ENCODE results near the gene GNG10. TPM values are rescaled to one million over a fixed set of nuclear protein-coding genes. Genes with fewer than 3 reads are reported as not detected.
A peak's percentile ranks its signal among the peaks of the same experiment; 100 is the strongest.
"Not testable (repeated sequence)": the region's sequence is repeated elsewhere in the genome, so short reads cannot be mapped to it uniquely, and the experiment has no call there.

Gene GNG10
- total RNA-seq, 1 donor, result 13.2 TPM

DNA sequence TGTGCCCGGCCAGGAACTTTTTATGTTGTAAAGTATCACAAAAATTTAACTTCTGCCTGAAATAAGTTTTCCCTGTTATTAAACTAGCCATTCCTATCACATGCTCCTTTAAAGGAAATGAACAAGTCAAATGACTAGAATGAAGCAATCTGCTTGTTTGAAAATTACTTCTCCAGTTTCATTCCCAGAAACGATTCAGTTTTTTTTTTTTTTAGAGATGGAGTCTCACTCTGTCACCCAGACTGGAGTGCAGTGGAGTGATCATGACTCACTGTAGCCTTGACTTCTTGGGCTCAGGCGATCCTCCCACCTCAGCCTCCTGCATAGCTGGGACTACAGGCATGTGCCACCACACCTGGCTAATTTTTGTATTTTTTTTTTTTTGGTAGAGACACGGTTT is 13.3 kb upstream of the GNG10 start:
- DNase-seq (ENCODE audit: low read depth in 2 of 3, low spot score in 2 of 3), result no peak

DNA sequence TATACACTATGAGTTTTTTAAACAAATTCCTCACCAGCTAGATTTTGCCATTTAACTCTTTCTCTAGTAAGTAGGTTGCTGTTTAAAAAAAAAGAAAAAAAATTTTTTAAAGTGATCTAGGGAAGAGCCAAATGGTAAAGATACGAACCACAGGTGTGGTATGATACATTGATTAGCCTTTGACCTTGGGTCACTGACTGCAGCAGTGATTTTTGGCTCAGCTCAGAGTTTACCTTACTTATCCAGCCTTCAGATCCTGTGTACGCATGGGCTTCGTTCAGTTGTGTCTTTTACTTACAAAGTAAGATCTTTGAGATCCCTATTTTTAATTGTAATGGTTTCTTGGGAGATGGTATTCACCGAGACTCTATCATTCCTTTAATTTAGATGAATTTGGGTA is 12.4 kb upstream of the GNG10 start:
- no peak for DNase-seq (ENCODE audit: low read depth in 2 of 3, low spot score in 2 of 3)

DNA sequence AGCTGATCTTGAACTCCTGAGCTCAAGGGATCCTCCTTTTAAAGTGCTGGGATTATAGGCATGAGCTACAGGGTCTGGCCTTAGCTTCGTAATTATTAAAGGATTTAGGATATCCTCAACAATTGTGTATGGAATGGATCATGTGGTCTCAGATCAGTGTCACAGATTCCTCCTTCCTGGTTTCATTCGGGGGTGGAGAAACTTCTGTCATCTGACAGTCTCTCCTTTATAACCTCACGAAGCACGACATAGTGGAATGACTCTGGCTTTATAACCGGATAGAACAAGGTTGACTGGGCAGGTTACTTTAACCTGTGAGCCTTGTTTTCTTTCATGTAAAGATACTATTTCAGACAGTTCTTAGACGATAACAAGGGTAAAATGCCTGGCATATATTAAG is 4.4 kb upstream of the GNG10 start:
- no peak for DNase-seq (ENCODE audit: low read depth in 2 of 3, low spot score in 2 of 3)

DNA sequence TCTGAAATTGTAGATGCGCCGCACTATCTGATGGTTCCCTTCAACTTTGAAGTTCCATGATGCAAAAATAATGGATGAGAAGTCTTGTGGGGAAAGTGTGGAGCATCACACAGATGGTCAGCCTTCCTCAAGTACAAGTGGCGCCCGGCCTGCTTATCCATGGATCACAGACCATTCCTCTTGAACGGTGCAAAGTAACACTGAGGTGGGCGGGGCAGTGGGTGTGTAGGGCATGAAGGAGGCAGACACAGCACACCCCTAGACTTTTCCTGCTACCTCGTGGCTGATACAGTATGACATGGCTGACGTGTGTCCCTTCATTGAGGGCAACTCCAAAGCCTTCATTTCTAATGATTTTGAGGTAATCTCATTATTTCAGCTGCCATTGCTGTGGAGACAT is 2.5 kb upstream of the GNG10 start:
- no peak for DNase-seq (ENCODE audit: low read depth in 2 of 3, low spot score in 2 of 3)

DNA sequence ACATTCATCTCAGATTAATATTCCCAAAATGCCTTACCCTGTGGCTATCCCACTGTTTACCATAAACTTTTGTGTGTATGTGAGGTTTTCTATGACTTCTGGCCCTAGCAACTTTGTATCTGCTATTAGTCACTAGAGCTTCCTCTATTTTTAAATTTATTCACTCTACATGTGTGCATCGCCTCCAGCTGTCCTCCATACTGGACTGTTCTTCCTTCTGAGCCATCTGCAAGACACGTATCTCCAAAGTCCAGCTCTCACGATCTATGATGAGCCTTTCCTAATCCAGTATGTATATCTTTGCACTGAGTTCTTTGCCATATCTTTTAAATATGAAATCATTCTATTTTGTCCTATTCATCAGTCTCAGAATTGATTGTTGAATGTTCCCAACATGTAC is 1.7 kb upstream of the GNG10 start:
- no peak for DNase-seq (ENCODE audit: low read depth in 2 of 3, low spot score in 2 of 3)

DNA sequence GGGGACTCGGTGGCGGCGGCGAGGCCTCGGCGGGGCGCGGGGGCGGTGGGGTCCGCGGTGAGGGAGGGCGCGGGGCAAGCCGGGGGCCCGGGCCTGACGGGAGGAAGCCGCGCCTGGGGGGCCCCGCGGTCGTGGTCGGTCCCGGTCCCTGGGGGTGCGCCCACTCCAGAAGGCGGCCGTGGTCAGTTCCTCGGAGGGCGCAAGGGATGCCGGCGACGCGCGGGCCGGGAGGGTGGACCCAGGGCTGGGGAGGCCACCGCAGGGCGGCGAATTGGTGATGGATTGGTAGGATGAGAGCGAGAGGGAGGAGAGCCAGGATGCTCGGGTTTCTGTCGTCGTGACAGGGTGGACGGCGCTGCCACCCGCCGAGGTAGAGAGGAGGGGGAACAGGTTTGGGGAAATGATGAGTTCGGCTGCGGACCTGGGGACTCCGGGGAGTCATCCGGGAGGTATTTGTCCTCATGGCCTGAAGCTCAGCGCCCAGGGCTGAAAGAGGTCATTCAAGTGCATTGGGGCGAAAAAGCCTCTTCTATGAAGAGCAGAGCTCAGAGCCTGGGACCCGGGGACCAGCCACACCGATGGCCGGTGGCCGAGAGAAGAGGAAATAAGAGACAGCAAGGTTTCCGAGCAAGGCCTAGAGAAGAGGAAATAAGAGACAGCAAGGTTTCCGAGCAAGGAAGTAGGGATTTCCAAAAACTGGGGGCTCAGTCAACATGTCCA is 557 bp downstream of the GNG10 start:
- peak; percentile 5 to 27 (median 18) for DNase-seq (ENCODE audit: low read depth in 2 of 3, low spot score in 2 of 3)

DNA sequence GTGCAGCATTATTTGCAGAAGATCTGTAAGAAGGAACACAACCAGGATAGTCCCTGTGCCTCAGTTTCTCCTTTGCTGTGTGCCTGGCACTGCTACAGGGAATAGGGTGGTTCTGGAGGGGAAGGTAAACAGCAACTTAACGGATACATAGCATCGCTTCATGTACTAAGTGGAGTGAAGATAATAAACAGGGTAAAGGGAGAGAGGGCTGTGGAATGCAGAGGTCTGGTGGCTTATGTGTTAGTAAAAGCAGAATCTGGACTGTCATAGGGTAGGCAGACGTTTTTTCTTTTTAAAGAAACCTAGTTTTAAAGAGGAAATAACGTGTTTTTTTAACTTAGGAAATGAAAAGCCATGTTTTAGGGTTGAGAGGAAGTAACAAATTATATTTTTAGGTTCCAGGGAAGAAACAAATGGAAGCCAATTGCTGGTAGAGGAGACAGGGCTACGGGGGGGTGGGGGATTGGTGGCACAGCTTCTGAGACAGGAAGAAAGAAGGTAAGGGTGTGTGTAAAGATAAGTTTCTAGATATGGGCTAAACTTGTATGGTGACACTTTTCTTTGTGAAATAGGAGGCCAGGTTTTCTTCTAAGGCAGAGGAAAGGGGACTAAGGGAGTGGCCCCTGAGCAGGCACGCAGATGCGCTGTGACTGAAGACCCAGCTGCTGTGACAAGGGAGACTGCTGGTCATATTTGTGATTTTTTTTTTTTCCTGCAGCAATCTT is 1.3 kb downstream of the GNG10 start:
- peak; percentile 3 to 37 (median 9) for DNase-seq (ENCODE audit: low read depth in 2 of 3, low spot score in 2 of 3)

DNA sequence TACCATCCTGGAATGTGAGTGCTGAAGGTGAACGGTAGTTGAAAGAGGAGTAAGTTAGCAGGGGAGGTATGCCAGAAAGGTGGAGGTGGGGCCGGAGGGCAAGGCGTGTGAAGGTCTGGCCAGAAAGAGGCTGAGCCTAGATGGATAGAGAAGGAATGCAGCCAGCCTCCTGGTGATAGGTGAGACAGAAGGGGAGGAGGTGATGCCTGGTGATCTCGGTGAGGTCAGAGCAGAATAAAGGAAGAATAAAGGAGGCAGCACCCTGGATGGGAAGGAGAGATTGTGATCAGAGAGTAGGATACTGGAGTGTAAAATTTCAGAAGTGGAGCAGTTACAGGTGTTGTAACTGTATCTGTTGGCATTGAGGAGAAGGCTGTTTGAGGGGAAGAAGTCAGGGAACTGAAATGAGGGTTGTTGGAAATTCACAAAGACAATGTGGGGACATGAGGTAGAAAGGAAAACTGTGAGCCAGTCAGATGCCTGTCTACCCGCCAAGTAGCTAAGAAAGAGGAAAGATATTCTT is 2.0 kb downstream of the GNG10 start:
- no peak for DNase-seq (ENCODE audit: low read depth in 2 of 3, low spot score in 2 of 3)

DNA sequence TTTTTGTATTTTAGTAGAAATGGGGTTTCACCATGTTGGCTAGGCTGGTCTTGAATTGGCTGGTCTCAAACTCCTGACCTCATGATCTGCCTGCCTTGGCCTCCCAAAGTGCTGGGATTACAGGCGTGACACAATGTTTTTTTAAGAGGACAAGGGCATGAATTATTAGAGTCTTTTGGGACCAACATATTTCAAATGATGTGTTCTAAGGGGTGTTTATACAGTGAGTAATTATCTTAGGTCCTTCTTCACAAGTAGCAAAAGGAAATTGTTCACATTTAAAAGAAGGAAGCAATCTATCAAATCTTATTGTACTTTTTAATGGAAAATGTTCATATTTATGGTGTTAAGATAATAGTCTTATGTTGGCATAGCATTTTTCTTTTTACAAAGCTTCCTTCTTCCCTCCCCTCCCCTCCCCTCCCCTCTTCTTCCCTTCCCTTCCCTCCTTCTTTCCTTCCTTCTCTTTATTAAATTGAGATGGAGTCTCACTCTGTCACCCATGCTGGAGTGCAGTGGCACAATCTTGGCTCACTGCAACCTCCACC is 6.7 kb downstream of the GNG10 start:
- no peak for DNase-seq (ENCODE audit: low read depth in 2 of 3, low spot score in 2 of 3)

DNA sequence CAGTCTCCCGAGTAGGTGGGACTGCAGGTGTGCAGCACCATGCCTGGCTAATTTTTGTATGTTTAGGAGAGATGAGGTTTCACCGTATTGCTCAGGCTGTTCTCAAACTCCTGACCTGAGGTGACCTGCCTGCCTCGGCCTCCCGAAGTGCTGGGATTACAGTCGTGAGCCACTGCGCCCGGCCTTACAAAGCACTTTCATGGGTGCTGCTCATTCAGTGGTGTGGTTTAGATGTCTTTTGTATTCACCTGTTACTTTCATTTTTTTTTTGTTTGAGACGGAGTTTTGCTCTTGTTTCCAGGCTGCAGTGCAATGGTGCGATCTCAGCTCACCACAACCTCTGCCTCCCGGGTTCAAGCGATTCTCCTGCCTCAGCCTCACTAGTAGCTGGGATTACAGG is 7.2 kb downstream of the GNG10 start:
- not testable (repeated sequence) for DNase-seq (ENCODE audit: low read depth in 2 of 3, low spot score in 2 of 3)

DNA sequence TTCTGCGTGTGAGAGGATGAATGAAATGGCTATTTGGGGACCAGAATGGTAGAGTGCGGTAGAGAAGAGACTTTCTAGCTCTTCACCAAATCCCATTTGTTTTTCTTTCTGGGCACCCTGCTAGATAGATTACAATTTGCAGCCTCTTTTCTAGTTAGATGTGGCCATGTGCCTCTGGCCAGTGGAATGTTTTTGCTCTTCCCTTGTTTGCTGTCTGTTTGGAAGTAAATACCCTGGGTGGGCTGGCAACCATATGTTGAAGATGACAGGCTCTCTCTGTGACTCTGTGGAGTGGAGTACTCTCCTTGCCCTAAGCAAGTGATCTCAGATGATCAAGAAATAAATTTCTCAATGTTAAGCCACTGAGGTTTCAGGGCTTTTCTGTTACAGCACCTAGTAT is 12.9 kb downstream of the GNG10 start:
- DNase-seq (ENCODE audit: low read depth in 2 of 3, low spot score in 2 of 3), result no peak

DNA sequence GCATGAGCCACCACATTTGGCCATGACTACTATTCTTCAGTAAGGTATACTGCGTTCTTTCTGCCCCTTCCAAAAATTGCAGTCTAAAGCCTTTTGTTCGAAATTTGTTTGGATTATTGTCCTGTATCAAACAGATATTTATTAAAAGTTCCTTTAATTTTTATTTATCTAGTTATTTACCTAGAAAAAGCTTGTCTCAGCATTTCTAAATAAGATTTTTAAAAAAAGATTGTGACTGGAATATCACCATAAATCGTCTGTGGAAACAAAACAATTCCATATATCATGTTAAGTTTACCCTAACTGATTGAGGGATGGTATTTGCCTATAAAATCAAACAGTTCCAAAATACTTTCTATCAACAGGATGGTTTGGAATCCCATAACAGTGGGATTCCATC is 14.7 kb downstream of the GNG10 start:
- no peak for DNase-seq (ENCODE audit: low read depth in 2 of 3, low spot score in 2 of 3)

DNA sequence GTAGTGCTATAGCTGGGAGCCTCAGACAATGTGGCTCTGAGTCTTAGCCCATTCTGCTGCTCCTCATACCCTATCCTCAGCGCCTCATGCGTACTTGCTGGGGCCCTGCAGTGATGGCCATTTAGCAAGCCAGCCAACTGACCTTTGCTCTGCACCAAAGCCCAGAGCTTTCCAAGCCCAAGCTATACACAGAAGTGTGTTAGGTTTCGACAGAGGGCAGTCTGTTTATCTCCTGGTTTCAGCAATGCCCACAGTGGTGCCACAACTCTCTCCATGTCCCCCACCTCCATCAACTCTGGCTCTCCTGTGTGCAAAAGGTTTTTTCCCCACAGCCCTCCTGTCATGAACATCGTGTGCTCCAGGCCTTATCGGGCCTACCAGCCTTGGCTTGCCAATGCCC is 16.9 kb downstream of the GNG10 start:
- DNase-seq (ENCODE audit: low read depth in 2 of 3, low spot score in 2 of 3), result no peak

DNA sequence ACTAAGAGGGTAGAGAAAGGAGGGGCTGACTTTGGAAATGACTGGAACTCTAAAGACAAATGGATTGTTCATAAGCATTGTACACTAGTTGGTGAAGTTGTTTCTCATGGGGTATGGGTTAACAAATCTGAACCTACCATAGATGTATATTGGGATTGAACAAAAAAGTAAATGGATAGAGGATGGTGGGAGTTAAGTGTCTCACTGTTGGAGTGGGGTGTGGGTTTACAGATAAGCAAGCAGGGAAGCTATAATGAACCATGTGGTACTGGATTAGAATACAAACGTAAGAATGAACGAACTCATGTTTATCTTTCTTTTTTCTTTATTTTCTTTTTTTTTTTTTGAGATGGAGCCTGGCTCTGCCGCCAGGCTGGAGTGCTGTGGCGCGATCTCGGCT is 17.8 kb downstream of the GNG10 start:
- DNase-seq (ENCODE audit: low read depth in 2 of 3, low spot score in 2 of 3), result no peak

DNA sequence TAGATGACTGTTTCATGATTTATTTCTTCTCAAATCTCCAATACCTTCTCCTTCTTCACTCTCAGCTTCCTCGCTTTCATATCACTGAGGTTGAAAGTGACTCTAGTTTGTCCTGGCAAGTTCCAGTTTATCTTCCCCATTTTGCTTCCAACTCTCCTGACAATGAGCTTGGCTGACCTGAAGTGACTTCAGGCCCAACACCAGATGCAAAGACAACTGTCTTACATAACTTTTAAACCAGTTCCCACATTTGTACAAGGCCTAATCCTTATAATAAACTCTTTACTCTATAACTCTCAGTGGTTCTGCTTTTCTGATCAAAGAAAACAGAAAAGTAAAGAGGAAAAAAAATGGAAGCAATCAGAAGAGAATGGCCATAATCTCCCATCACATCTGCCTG is 22.0 kb downstream of the GNG10 start:
- DNase-seq (ENCODE audit: low read depth in 2 of 3, low spot score in 2 of 3), result no peak

DNA sequence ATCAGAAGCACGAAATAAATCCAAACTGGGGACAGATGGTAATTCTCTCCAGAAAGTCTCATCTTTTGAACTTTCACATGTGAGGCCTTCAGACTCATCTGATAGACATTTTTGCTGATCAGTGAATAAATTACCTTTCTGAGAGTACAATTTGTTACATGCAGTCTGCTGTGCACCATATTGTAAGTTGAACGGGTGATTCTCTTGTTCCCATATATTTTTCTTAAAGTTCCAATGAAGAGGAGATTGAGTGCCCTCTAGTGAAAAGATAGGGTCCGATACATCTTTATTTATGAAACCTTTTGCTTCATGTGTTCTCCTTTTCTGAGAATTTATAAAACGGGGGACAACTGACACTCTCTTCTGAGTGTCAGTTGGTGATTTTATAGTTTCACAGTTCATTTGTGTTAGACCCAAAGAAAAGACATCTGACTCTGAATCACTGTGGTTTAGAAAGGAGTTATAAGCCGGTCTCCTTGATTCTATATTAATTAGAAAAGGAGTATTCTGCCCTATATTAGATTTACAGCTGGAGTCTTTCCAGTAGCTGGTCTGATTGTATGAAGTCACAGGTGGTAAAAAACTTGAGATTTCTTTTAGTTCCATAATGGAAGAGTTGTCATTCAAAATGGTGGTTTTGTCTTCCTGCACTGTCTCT is 30.4 kb downstream of the GNG10 start:
- peak in 2 of 3 donors; percentile 18 to 65 for DNase-seq (ENCODE audit: low read depth in 2 of 3, low spot score in 2 of 3)

DNA sequence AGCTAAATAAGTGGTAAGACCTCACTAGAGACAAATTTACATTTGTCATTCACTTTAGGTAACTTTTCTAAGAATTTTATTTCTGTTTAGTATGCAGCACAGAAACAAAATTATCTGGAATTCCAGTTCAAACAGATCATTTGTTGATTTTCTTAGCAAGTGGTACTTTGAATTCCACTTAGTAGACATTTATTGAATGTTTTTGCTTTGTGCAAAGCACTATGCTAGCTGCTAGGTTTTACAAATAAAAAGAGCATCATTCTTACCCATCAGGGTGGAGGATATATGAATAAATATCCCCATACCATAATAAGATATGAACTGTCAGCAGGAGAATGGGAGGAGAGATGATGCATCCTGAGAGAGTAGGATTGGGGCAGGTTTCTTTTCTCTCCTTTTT is 35.4 kb downstream of the GNG10 start:
- DNase-seq (ENCODE audit: low read depth in 2 of 3, low spot score in 2 of 3), result no peak

DNA sequence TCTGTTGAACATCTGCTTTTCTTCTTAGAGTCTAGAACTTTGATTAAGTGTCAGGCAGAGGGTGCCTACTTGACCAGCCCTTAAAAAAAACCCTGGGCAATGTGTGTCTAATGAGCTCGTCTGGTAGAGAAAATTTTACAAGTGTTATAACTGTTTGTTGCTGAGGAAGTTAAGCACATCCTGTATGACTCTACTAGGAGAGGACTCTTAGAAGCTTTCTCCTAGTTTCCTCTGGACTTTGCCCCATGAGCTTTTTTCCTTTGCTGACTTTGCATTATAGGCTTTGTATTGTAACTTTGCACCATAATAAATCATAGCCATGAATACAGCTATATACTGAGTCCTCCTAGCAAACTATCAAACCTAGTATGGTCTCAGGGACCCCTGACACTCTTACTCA is 39.4 kb downstream of the GNG10 start:
- peak in 1 of 3 donors; percentile 2 for DNase-seq (ENCODE audit: low read depth in 2 of 3, low spot score in 2 of 3)

DNA sequence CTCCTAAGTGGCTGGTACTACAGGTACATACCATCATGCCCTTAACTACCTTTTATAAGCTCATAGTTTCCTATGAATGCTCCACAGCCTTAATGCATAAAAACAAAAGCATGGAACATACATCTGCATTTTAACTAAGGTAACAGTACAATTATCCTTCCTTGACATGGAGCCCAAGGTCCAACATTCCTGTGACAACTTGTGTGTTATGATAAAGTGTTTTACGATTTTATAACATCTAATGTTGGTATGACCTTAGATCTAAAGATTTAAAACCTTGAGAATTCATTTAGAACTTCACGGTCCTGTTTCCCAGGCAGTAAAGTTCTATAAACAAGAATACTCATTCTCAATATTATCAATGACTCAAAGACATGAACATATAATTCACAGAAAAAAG is 43.1 kb downstream of the GNG10 start:
- DNase-seq (ENCODE audit: low read depth in 2 of 3, low spot score in 2 of 3), result no peak

DNA sequence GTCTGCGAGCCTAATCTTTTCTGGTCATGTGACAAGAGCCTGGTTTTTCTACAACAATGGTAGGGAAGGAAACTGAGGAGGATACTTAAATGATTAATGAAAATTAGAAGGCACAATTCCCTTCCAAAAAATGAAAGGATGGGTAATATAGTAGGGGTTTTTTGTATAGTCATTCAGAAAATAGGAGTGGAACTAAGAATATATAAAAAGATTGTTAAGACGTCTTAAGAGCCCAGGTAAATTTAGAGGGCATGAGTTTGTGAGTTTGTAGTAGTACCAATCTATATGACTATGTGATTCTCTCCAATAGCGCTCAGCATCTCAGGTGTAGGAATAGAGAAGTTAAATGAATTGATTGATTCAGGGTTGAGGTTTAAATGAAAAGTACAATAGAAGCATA is 50.1 kb downstream of the GNG10 start:
- no peak for DNase-seq (ENCODE audit: low read depth in 2 of 3, low spot score in 2 of 3)

DNA sequence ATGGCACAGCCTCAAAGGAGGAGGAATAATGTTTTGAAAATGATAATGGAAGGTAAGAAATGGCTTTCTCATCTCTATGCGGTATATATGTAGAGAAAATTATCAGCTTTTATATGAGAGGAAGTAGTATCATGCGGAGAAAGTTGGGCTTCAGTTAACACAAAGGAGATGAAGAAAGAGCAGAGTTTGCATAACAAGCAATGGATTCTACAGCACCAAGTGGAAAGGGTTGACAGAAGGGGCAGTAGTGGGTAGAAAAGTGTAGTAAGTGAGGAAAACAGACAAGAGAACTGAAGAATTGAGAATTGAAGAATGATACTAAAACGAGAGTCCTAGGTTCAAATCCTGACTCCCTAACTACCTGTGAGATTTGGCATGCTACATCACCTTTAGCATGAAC is 51.0 kb downstream of the GNG10 start:
- DNase-seq (ENCODE audit: low read depth in 2 of 3, low spot score in 2 of 3), result no peak
